ENCODE measurements around the gene ATG7.

ATG7 gene

DNA sequence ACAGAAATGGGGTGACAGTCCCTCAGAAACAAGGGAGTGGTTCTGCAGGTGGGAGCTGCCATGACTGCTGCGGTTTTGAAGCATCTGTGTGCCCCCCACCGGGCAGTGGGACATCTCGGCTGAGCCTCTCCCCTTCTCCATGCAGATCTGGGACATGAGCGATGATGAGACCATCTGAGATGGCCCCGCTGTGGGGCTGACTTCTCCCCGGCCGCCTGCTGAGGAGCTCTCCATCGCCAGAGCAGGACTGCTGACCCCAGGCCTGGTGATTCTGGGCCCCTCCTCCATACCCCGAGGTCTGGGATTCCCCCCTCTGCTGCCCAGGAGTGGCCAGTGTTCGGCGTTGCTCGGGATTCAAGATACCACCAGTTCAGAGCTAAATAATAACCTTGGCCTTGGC is 282.5 kb downstream of the ATG7 start:
- no peak for DNase-seq (ENCODE audit: low read depth in 2 of 2)

- no peak for DNase-seq (ENCODE audit: low read depth in 2 of 2)
Observed at GRCh38 chr3:11555211-11555782, 283.1 kb downstream of the ATG7 start.

GRCh38 chr3:11555881-11556633 is 283.9 kb downstream of the ATG7 start:
- no peak for DNase-seq (ENCODE audit: low read depth in 2 of 2)

GRCh38 chr3:11556851-11557644 is 284.9 kb downstream of the ATG7 start:
- no peak for DNase-seq (ENCODE audit: low read depth in 2 of 2)

- no peak for DNase-seq (ENCODE audit: low read depth in 2 of 2)
Observed at GRCh38 chr3:11558002-11558401, 285.8 kb downstream of the ATG7 start.

DNA sequence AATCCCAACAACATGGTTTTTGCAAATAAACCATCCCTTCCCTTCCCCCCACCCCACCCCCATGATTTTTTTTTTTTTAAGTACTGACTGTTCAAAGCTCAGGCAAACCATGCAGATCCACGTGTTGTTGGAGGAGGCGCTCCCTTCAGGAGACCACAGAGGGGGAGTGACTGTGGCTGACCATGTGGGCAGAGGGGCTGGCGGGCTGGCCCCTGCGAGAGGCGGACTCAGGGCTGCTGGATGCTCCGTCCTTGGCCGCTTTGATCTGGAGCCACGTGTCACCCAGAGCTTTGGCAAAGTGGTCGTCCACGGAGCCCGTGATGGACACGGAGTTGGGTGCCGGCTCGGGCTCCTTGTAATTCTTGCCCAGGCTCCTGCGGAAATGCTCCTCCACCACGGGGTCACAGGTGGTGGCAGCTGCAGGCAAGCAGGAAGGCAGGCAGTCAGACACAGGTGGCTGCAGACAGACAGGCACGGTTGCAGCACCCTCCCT is 286.3 kb downstream of the ATG7 start:
- no peak for DNase-seq (ENCODE audit: low read depth in 2 of 2)

DNA sequence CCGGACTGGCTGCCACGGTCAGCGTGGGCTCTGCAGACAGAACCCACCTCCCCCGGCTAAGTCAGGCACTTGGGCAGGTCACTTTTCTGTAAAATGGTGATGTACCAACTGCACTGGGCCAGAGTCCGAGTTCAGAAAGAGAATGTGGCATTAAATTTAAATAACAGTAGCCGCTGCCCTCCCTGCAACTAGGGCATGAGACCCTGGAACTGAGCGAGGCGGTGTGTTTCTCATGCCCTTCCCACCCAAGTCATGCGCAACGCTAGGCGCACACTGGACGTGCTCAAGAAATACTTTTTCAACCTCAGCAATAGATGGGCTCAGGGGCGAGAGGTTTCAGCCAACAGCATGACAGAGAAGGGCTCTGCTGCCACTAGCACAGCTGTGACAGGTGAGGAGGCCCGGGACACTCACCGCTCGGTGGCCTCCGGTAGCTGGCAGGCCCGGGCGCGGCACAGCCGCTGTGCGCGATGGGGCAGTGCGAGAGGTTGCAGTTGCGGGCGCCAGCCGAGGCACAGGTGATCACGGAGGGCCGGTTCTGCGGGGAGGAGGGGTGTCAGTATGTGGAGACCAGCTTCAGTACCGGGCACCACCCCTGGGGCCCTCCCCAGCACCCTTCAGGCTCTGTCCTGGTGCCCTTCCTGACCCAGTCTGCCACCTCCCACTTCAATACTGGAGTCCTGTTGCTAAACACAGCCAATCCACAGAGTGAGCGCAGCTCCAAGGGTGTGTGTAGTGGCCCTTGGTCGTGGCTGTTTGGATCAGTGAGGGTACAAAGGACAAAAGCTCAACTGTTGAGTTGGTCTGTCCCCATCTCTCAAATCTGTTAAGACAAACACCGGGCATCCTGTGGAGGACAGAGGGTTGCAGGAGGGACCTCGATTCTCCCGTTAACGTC is 287.0 kb downstream of the ATG7 start:
- DNase-seq (ENCODE audit: low read depth in 2 of 2): no peak

DNA sequence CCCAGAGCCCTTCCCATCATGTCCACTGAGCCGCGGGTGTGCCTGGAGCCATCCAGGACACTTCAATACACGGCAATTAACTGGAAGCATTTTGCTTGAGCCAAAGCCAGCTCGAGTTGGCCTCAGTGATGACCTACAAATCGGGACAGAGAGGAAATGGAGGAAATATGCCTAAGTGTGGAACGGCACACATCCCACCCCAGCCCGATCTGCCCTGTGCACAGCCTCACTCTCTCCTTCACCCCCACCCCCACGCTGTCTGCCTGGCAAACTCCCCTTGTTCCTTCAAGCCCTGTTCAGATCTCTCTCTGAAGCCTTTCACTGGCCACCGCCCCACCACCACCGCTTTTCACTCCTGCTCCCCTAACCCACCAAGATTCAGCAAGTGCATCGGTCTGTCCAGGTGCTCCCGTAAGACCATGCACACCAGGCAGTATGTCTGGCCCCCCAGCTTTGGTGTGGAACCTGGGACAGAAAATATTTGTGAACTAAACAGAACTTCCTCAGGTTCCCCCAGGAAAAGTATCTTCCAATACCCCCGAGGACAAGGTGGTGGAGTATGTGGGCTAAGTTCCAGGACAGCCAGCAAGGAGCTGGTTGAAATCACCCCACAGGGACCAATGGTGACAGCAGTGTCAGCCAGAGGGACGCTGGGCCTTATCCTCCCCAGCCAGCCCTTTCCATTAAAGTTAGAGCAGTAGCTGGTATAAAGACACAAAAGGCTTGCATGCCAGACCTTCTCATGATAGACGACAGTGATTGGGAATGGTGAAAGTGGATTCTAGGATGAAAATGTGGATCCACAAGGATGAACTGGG is 287.8 kb downstream of the ATG7 start:
- no peak for DNase-seq (ENCODE audit: low read depth in 2 of 2)

DNA sequence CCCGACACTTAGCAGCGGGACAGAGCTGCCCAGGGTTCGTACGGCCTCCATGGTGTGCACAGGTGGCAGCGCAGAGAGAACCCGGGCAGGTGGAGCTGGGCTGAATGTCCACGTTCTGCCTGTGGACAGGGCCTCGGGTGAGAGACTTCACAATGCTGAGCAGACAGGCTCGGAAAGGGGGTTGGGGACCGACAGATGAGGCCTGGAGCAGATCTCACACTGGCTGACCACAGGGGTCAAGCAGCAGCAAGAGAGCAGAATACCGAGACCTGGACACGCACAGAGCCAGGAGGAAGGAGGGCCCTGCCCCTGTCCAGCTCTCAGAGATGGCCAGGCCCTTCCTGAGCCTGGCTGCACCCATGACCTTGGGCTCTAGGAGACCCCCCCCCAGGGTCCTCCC is 288.5 kb downstream of the ATG7 start:
- no peak for DNase-seq (ENCODE audit: low read depth in 2 of 2)

GRCh38 chr3:11562277-11562881 is 290.2 kb downstream of the ATG7 start:
- DNase-seq (ENCODE audit: low read depth in 2 of 2): no peak

GRCh38 chr3:11563159-11563864 is 291.1 kb downstream of the ATG7 start:
- DNase-seq (ENCODE audit: low read depth in 2 of 2): no peak

DNA sequence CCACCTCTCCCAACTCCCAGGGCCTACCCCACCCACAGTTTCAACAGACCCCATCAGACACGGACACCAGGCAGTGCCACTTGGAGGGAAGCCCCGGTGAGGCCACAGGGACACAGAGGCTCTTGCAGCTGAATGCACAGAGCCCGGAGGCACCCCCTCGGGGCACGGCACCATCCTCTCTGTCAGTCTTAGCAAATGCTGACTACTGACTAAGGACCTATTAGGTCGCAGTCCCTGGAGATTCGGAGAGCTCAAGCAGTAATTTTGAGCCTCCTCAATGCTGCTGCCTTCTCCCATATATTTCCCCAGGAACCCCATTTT is 291.6 kb downstream of the ATG7 start:
- DNase-seq (ENCODE audit: low read depth in 2 of 2): no peak

DNA sequence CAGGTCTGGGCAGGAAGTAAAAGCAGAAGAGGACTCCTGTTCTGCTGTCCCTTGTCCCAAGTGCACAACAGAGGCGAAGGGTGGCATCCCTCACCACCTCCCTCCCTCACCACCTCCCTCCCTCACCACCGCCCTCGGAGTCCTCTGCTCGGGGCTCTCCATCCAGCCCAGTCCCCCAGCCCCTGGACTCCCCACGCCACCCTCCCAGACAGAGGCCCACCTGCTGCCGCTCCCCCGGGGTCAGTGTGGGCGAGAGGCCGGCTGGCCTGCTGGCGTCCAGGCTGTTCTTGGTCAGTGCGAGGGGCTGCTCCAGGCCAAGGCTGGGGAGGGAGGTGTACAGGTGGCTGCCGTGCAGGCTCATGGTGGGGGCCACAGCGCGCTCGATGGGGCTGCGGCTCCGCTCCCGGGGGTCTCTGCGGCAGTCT is 292.4 kb downstream of the ATG7 start:
- DNase-seq (ENCODE audit: low read depth in 2 of 2): no peak

GRCh38 chr3:11565072-11565471 is 292.9 kb downstream of the ATG7 start:
- DNase-seq (ENCODE audit: low read depth in 2 of 2): no peak

DNA sequence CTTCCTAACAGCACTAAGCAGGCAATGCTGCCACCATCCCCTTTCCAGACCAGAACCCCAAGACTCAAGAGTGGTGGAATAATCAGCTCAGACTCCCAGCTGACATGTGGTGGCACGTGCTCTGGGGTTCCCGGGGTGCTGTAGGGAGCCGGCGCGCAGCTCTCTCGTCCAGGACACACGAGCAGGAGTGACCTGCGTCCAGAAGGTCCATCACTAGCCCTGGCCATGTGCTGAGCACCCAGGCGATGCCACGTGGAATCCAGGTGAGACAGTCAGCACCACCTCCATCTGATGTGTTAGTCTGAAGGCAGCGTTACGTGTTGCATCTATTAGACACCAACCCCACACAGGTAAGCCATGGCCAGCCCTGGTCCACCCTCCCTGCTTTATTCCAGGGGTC is 293.3 kb downstream of the ATG7 start:
- no peak for DNase-seq (ENCODE audit: low read depth in 2 of 2)

DNA sequence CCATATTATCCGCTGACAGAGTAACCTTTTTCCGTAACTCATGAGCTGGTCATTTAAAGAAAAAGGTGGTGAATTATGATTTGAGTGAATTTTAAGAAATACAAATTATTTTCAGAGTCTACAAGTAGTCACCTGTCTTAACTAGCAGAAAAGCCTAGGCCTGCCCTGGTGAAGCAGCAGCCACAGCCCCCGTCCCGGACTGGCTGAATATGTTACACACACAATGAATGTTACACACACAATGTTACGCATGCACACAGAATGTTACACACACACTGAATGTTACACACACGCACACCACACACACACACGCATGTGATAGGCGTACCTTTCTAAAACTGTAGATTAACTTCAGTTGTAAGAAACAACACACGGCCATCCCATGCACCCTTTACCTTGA is 293.7 kb downstream of the ATG7 start:
- no peak for DNase-seq (ENCODE audit: low read depth in 2 of 2)

- DNase-seq (ENCODE audit: low read depth in 2 of 2): no peak
Observed at GRCh38 chr3:11566478-11566877, 294.3 kb downstream of the ATG7 start.

DNA sequence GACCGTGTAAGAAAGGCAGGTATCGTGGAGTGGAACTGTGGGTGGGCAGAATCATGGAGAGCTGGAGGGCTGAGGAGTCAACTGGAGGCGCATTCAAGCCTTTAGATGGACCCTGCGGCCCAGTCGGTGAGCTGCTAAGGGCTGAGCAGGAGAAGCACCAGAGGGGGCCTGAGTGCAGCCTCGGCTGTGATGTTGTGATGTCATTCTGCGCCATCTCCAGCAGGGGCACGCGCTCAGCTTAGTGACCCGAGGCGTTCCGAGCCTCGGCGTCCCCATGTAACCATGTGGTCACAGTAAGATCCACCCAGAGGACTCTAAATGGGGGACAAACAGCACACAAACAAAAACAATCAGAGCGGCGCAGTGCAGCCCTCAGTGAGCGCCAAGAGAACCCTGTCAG is 294.7 kb downstream of the ATG7 start:
- DNase-seq (ENCODE audit: low read depth in 2 of 2): no peak

- DNase-seq (ENCODE audit: low read depth in 2 of 2): no peak
Observed at GRCh38 chr3:11567516-11568467, 295.6 kb downstream of the ATG7 start.
